Stimulated activated CD8-positive, alpha-beta memory T cell treated with anti-CD3 and anti-CD28 coated beads, Interleukin-12 subunit alpha, Interleukin-12 subunit beta, amount 100 ng/mL, for 24 hours (primary cell): ENCODE results near the gene SNUPN.
A peak's percentile ranks its signal among the peaks of the same experiment; 100 is the strongest.
"Not testable (repeated sequence)": the region's sequence is repeated elsewhere in the genome, so short reads cannot be mapped to it uniquely, and the experiment has no call there.

Experiments used
- DNase-seq: peaks from one replicate; pipeline ENCODE4 v3.0.0-alpha.2; 2020; ENCODE audit errors: extremely low read depth

The SNUPN gene

DNA sequence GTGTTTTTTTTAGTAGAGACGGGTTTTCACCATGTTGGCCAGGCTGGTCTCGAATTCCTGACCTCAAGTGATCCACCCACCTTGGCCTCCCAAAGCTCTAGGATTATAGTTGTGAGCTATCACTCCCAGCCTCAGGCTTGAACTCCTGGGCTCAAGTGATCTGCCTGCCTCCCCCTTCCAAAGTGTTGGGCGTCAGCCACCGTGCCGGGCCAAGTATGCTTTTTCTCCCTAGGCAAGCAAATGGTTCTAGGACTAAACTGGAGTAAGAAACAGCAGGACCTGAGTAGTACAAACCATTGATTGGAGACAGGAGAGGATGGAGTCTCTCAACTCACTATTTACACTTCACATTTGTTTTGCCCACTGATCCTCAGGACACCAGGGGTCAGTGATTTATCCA is 41.8 kb downstream of the SNUPN start:
- DNase-seq, result no peak

- DNase-seq, result not testable (repeated sequence)
Measured at GRCh38 chr15:75582943-75583342, 42.6 kb downstream of the SNUPN start.

- DNase-seq, result peak; percentile 35
Measured at GRCh38 chr15:75578948-75579920, 46.3 kb downstream of the SNUPN start, which contains the start of gene PTPN9. TSS of gene PTPN9 (minus strand) at chr15:75579315. CDS start at chr15:75578776, 539 bp downstream.

GRCh38 chr15:75578173-75578947 is 47.2 kb downstream of the SNUPN start:
- DNase-seq, result no peak

DNA sequence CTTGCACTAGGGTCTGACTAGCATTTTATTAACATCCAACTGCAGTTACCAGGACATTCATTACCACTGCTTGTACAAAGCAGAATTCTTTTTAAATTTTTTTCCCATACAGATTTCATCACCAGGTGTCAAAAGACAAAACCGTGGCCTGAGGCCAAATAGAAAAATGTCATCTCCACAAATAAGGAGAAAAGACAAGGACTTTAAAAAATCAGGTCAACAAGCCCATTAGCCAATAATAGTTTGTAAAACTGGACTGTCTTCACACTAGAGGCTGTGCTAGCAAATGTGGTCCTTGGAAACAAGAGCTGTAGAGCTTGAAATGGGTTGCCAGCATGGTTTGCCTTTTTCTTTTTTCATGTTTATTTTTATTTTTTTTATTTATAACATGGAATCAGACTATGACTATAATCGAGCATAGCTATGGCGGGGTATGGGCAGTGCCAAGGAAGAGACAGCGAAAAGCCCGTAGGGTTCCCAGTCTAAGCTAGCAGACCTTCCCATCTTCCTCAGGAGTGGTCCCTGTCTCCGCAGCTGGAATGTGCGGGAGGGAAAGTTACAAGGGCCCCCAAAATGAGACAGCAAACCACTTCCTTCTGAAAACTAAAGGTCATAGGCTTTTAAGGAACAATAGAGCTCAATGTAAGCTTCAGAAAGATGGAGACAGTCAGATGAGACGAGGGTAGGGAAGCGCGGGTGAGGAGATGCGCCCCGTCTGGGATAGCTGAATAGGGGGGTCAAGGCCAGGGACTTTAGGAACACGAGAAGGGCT is 47.9 kb downstream of the SNUPN start:
- DNase-seq, result no peak

- DNase-seq, result no peak
Measured at GRCh38 chr15:75573648-75574384, 51.7 kb downstream of the SNUPN start.

DNA sequence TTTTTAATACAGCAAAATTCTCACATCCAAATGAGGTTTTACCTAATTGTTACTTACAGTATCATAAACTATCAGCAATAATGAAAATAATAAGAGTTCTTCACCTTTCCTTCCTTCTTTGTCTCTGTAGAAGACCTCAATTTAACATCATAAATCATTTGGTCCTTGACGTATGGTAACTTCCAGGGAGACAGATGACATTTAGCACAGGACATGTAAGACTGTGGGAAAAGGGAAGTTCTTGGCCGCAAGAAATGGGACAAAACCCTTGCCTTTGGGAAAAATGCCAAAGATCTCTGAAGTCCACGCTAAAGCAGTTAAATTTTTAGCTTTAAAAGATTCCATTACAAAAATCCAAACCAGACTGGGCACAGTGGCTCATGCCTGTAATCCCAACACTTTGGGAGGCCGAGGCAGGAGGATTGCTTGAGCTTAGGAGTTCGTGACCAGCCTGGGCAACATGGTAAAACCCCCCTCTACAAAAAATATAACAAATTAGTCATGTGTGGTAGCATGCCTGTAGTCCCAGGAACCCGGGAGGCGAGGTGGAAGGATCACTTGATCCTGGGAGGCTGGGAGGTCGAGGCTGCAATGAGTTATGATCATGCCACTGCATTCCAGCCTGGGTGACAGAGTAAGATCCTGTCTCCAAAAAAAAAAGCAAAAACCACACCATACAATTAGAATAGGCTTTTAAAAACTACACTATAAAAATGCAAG is 55.2 kb downstream of the SNUPN start:
- no peak for DNase-seq

DNA sequence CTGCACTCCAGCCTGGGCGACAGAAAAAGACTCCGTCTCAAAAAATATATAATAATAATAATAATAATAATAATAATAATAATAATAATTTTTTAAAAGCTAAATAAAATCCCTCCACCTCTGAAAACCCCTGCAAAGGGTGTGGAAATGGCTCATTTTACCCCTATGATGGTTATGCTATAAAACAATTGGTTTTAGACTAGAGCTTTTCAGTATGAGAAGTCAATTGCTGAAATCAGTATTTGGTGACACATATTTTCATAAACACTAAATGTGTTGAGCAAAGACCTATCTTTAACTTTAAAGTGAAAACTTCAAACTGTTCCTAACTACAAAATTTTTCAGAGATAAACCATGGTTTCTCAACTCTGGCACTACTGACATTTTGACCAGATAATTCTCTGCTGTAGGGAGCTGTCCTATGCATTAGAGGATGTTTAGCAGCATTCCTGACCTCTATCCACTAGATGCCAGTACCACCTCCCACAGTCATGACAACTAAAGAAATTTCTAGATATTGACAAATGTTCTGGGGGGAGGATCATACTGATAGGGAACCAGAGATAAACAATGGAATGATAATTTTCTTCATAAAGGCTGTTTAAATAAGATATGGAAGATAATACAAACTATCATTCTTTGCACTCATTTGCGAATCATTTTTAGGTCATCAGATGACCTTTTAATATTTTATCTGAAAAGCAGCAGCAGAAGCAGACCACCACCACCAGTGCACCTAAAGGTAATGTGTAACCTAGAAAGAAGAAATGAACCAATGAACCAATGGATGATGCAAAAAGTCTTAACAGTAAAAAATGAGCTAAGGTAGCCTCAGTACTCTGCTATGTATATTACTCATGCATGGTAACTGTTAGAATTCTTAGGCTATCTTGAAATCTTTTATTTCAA is 60.2 kb downstream of the SNUPN start:
- DNase-seq, result no peak

DNA sequence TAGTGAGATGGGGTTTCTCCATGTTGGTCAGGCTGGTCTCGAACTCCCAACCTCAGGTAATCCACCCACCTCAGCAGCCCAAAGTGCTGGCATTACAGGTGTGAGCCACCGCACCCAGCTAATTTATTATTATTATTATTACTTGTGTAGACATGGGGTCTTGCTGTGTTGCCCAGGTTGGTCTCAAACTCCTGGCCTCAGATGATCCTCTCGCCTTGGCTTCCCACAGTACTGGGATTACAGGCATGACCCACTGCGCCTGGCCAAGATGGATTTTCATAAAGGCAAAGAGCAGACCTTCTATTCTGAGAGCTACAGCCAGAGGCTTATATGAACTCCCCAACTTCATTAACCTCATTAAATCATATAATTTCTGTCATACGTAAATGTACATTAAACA is 63.6 kb downstream of the SNUPN start:
- DNase-seq, result no peak

- not testable (repeated sequence) for DNase-seq
Measured at GRCh38 chr15:75559360-75559759, 66.2 kb downstream of the SNUPN start.

DNA sequence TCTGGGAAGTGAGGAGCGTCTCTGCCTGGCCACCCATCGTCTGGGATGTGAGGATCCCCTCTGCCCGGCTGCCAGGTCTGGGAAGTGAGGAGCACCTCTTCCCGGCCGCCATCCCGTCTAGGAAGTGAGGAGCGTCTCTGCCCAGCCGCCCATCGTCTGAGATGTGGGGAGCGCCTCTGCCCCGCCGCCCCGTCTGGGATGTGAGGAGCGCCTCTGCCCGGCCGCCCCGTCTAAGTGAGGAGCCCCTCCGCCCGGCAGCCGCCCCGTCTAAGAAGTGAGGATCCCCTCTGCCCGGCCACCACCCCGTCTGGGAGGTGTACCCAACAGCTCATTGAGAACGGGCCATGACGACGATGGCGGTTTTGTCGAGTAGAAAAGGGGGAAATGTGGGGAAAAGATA is 66.6 kb downstream of the SNUPN start:
- not testable (repeated sequence) for DNase-seq

GRCh38 chr15:75554717-75555116 is 70.8 kb downstream of the SNUPN start:
- no peak for DNase-seq

- DNase-seq, result no peak
Measured at GRCh38 chr15:75553659-75554058, 71.9 kb downstream of the SNUPN start.

DNA sequence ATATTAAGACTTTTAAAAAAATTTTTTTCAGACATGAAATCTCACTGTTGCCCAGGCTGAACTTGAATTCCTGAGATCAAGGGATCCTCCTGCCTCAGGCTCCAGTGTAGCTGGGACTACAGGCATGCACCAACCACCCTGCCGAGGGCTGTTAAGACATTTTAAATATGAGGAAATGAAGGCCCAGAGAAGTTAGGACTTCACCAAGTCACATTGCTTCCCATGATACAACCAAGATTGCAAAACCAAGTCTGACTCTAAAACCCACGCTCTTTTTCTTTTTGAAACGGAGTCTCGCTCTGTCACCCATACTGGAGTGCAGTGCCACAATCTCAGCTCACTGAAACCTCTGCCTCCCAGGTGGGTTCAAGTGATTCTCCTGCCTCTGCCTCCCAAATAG is 74.4 kb downstream of the SNUPN start:
- DNase-seq, result no peak
